GM12878 (cell line): ENCODE results near the gene RBM4. TPM values are rescaled to one million over a fixed set of nuclear protein-coding genes. Genes with fewer than 3 reads are reported as not detected.
A peak's percentile ranks its signal among the peaks of the same experiment; 100 is the strongest.

Experiments used
- ATAC-seq: fragments of 200-7000 bp; cut with Tn5 transposase; 3 replicates; pipeline ENCODE4 v1.9.1; 2020; ENCODE audit warnings: mild to moderate bottlenecking, moderate library complexity
- BruUV-seq: library from RNA; stranded (reverse); fragments of 400-500 nt; replicated peaks from 2 replicates; lab custom pipeline; 2021; lab: Mats Ljungman, UMichigan
- CTCF ChIA-PET: fragments of 300-600 bp; sonication (Branson Sonifier 250); formaldehyde crosslinking; extraction: SDS; loops from one replicate; lab custom pipeline; 2021; ENCODE audit warnings: inconsistent platforms; lab: Yijun Ruan, JAX
- POLR2A ChIA-PET: fragments of 350-600 bp; formaldehyde crosslinking; extraction: SDS; loops from one replicate; lab custom pipeline; 2021; ENCODE audit warnings: inconsistent platforms; lab: Charles Lee
- RAD21 ChIA-PET: fragments of 300-600 bp; sonication (Branson Sonifier 250); formaldehyde crosslinking; loops from one replicate; lab custom pipeline; 2023; ENCODE audit warnings: antibody characterized with exemption; ENCODE audit not compliant: unreplicated experiment; lab: Charles Lee
- SMC1A ChIA-PET: fragments of 300-600 bp; sonication (Branson Sonifier 250); formaldehyde crosslinking; loops from one replicate; lab custom pipeline; 2023; ENCODE audit not compliant: unreplicated experiment, uncharacterized antibody; lab: Charles Lee
- DNase-seq: peaks from one replicate; pipeline ENCODE4 v3.0.0-alpha.2; 2011; ENCODE audit warnings: low read depth, low spot score
- FAIRE-seq: peaks from 3 replicates; lab custom pipeline; 2011; peaks lifted over from hg19 to GRCh38; lab: Jason Lieb, UNC
- H2AFZ ChIP-seq: 2 replicates; pipeline ENCODE4 v1.6.0; 2011; ENCODE audit warnings: low read depth, low read length, control low read depth; ENCODE audit not compliant: control insufficient read depth
- H3K27ac ChIP-seq: 2 replicates; pipeline ENCODE4 v1.5.1; 2011; ENCODE audit warnings: control low read depth; ENCODE audit not compliant: control insufficient read depth, insufficient read depth
- H3K27me3 ChIP-seq, 2 experiments: replicated peaks in 1 of 2; 2 replicates each; pipeline versions ENCODE4 v1.6.0 to v1.6.1; 2011; ENCODE audit warnings: low read length in 1 of 2; ENCODE audit not compliant: control insufficient read depth in 2 of 2, insufficient read depth in 2 of 2
- H3K36me3 ChIP-seq, 2 experiments: 2 replicates each; pipeline ENCODE4 v1.5.1; 2011; ENCODE audit warnings: low read length in 1 of 2; ENCODE audit not compliant: control insufficient read depth in 2 of 2, insufficient read depth in 2 of 2
- H3K4me1 ChIP-seq: 2 replicates; pipeline ENCODE4 v1.6.1; 2011; ENCODE audit warnings: mild to moderate bottlenecking, low read length, moderate library complexity, mixed read lengths; ENCODE audit not compliant: control insufficient read depth, insufficient read depth
- H3K4me2 ChIP-seq: 2 replicates; pipeline ENCODE4 v1.6.0; 2011; ENCODE audit warnings: control low read depth; ENCODE audit not compliant: control insufficient read depth, insufficient read depth
- H3K4me3 ChIP-seq: fragments of 200-600 bp; sonication (generic); 2 replicates; pipeline ENCODE4 v1.5.1; 2016
- H3K79me2 ChIP-seq: 2 replicates; pipeline ENCODE4 v1.6.0; 2011; ENCODE audit warnings: low read length; ENCODE audit not compliant: control insufficient read depth, insufficient read depth
- H3K9ac ChIP-seq: 2 replicates; pipeline ENCODE4 v1.8.0; 2011; ENCODE audit warnings: low read length, control low read depth, mixed read lengths; ENCODE audit not compliant: control insufficient read depth, insufficient read depth
- H3K9me3 ChIP-seq: replicated peaks from 3 replicates; pipeline ENCODE4 v1.5.1; 2011; ENCODE audit warnings: mild to moderate bottlenecking, low read length; ENCODE audit not compliant: control insufficient read depth, insufficient read depth
- H4K20me1 ChIP-seq: 2 replicates; pipeline ENCODE4 v1.6.0; 2011; ENCODE audit not compliant: control insufficient read depth, insufficient read depth
- RB1 ChIP-seq: fragments of 450-650 bp; formaldehyde crosslinking; IDR thresholded peaks from 2 replicates; pipeline ENCODE4 v1.6.1; 2017; ENCODE audit warnings: mild to moderate bottlenecking, borderline replicate concordance
- SMARCA5 ChIP-seq: fragments of 450-650 bp; IDR thresholded peaks from 2 replicates; pipeline ENCODE4 v1.6.1; 2017; ENCODE audit warnings: mild to moderate bottlenecking
- WGBS: methylation state at CpG from one replicate; pipeline ENCODE4 v1.1.6; 2016; ENCODE audit warnings: low lambda C conversion rate; ENCODE audit not compliant: insufficient replicate concordance, insufficient coverage; ENCODE audit errors: missing lambda C conversion rate; 5-methylcytosine and 5-hydroxymethylcytosine counted together
- in situ Hi-C: fragments of 300-500 bp; cut with MboI; formaldehyde crosslinking; loops from 9 replicates; pipeline ENCODE4 v1.14.3; 2018; ENCODE audit warnings: mixed read lengths
- intact Hi-C: fragments of 100-400 bp; cut with micrococcal nuclease; formaldehyde crosslinking; loops from one replicate; pipeline ENCODE4 v1.14.2; 2022; ENCODE audit not compliant: unreplicated experiment
- polyA plus RNA-seq, 11 experiments: library from polyadenylated mRNA; depleted of rRNA in 4 of 11; unstranded in 6 of 11; stranded (reverse) in 5 of 11; fragments of >200 nt; fragmentation: Nextera tagmentation in 4 of 11; fragmentation: Illumina TruSeq in 1 of 11; extraction: Ambion mirVana in 4 of 11; extraction: Trizol in 1 of 11; gene quantifications; 1 replicate in 1 of 11; 2 replicates in 10 of 11; pipeline versions ENCODE4 v1.2.1 to v1.2.3, GENCODE V29; 2011 to 2016; ENCODE audit warnings: inconsistent platforms in 2 of 11, missing spikeins in 2 of 11, low read depth in 1 of 11
- total RNA-seq, 4 experiments: library from RNA; depleted of rRNA in 3 of 4; stranded (reverse); fragments of >200 nt in 3 of 4; fragmentation: Illumina TruSeq in 1 of 4; extraction: Trizol in 1 of 4; gene quantifications; 2 replicates each; pipeline versions ENCODE4 v1.2.1 to v1.2.3, GENCODE V29; 2013 to 2021
- TF ChIP-seq, protein P1 (sequence below): fragments of 450-650 bp; IDR thresholded peaks from 2 replicates; pipeline ENCODE4 v1.6.1; 2017; ENCODE audit warnings: mild to moderate bottlenecking, moderate library complexity

The RBM4 gene
- total and polyA plus RNA-seq, 10 of the 15 experiments (the other 5 are each of a cell fraction or from before 2014, with no cell fraction given): 105 to 224 (median 138) TPM

- TF ChIP-seq, protein P1, sequence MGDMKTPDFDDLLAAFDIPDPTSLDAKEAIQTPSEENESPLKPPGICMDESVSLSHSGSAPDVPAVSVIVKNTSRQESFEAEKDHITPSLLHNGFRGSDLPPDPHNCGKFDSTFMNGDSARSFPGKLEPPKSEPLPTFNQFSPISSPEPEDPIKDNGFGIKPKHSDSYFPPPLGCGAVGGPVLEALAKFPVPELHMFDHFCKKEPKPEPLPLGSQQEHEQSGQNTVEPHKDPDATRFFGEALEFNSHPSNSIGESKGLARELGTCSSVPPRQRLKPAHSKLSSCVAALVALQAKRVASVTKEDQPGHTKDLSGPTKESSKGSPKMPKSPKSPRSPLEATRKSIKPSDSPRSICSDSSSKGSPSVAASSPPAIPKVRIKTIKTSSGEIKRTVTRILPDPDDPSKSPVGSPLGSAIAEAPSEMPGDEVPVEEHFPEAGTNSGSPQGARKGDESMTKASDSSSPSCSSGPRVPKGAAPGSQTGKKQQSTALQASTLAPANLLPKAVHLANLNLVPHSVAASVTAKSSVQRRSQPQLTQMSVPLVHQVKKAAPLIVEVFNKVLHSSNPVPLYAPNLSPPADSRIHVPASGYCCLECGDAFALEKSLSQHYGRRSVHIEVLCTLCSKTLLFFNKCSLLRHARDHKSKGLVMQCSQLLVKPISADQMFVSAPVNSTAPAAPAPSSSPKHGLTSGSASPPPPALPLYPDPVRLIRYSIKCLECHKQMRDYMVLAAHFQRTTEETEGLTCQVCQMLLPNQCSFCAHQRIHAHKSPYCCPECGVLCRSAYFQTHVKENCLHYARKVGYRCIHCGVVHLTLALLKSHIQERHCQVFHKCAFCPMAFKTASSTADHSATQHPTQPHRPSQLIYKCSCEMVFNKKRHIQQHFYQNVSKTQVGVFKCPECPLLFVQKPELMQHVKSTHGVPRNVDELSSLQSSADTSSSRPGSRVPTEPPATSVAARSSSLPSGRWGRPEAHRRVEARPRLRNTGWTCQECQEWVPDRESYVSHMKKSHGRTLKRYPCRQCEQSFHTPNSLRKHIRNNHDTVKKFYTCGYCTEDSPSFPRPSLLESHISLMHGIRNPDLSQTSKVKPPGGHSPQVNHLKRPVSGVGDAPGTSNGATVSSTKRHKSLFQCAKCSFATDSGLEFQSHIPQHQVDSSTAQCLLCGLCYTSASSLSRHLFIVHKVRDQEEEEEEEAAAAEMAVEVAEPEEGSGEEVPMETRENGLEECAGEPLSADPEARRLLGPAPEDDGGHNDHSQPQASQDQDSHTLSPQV: no peak
These were observed 45.2 kb upstream of the RBM4 start (continued) for GRCh38 chr11:66593303-66593635.

DNA sequence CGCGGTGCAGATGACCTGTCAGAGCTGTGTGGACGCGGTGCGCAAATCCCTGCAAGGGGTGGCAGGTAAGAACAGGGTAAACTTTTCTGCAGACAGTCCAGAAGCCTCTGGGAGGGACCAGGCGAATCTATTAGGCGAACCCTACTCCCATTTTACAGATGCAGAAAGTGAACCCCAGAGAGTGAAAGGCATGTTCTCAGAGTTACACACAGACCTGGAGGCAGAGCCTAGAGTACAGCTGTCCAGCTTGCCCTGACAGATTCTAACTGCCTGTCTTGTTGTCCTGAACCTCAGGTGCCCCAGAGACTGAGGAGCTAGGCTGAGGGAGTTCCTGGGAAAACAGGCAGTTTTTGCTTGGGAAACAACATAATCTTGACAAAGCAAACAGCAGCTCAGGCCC, 44.9 kb upstream of the RBM4 start:
- no peaks in the 10 kb centered on the region for H3K9me3 ChIP-seq
- ChIA-PET SMC1A (interaction anchor here (0.9 to 4.2 kb wide), 4 partner anchors 13 to 84 kb away, joined by 3 to 19 read pairs (median 10); partner anchors contain the start of genes RBM14 and RBM4B), RAD21 (interaction anchor here (1.3 to 3.3 kb wide), 2 partner anchors 16 to 84 kb away, joined by 3 to 27 read pairs; partner anchors contain the start of gene RBM4B), CTCF (interaction anchor here (0.7 to 7.7 kb wide), 5 partner anchors 13 to 85 kb away, joined by 3 to 75 read pairs (median 21); partner anchors contain the start of genes RBM4 and RBM4B), POLR2A (interaction anchor here (0.8 to 6.9 kb wide), 8 partner anchors 12 to 262 kb away, joined by 3 to 60 read pairs (median 3); partner anchors contain the start of genes RBM14, RBM4 and RBM4B)
- intact Hi-C loops (loop anchor here (2.0 to 5.0 kb wide), 2 partner anchors 23 to 84 kb away; partner anchors contain the start of genes RBM14 and RBM4B), in situ Hi-C loops (no loop called here)
- ATAC-seq (no peak; the same call in 2 of the 3 replicates), FAIRE-seq (no peak), DNase-seq (no peak)
- peak overlapping the region; percentile 91 for H2AFZ ChIP-seq
- 34% methylated on average over 7 of the region's 7 CpGs for WGBS
- TF ChIP-seq RB1 (no peak), SMARCA5 (0 out of 2 replicates have a peak, but pooled peaks have one; percentile 1)
- H3K9ac ChIP-seq: peak overlapping the region; percentile 95
- BruUV-seq: no TSS peak
- no peaks in the 10 kb centered on the region for H3K27me3 ChIP-seq
- H4K20me1 ChIP-seq: no peaks in the 10 kb centered on the region
- peak overlapping the region; percentile 85 for H3K4me3 ChIP-seq
- H3K4me1 ChIP-seq: peaks cover 13% of the 10 kb centered on the region
- peak overlapping the region; percentile 62 for H3K27ac ChIP-seq
- peak overlapping the region; percentile 97 for H3K4me2 ChIP-seq
- H3K36me3 ChIP-seq: no peaks in the 10 kb centered on the region
- peaks cover 23% of the 10 kb centered on the region for H3K79me2 ChIP-seq
